ENCODE measurements around the gene STK38L.

DNA sequence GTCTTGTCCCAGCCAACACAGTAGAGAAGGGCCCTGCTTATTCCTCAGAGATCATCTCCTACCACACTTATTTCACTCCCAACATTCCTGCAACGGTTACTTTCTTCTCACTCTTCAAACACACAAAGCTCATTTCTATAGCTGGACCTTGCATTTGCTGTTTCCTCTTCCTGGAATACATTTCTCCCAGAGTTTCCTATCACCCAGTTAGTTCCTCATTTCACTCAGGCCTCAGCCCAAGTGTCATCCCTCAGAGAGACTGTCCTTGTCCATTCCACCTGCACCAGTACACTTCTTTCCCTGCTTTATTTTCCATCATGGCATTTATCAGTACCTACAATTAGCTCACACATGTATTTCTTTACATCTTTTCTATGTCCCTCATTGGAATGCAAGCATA lies 14.7 kb upstream of the STK38L start:
- TF ChIP-seq, protein P1, sequence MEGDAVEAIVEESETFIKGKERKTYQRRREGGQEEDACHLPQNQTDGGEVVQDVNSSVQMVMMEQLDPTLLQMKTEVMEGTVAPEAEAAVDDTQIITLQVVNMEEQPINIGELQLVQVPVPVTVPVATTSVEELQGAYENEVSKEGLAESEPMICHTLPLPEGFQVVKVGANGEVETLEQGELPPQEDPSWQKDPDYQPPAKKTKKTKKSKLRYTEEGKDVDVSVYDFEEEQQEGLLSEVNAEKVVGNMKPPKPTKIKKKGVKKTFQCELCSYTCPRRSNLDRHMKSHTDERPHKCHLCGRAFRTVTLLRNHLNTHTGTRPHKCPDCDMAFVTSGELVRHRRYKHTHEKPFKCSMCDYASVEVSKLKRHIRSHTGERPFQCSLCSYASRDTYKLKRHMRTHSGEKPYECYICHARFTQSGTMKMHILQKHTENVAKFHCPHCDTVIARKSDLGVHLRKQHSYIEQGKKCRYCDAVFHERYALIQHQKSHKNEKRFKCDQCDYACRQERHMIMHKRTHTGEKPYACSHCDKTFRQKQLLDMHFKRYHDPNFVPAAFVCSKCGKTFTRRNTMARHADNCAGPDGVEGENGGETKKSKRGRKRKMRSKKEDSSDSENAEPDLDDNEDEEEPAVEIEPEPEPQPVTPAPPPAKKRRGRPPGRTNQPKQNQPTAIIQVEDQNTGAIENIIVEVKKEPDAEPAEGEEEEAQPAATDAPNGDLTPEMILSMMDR (IDR thresholded peaks at IDR 0.05), result no peak
- no peak for TF ChIP-seq POLR2A (IDR thresholded peaks at IDR 0.05)
